ENCODE data around the gene KCNIP4. TPM values are rescaled to one million over a fixed set of nuclear protein-coding genes. Genes with fewer than 3 reads are reported as not detected.

The KCNIP4 gene
- total RNA-seq, 4 donors from 2014 or later: 1.3 to 11.1 TPM; not detected in 2

DNA sequence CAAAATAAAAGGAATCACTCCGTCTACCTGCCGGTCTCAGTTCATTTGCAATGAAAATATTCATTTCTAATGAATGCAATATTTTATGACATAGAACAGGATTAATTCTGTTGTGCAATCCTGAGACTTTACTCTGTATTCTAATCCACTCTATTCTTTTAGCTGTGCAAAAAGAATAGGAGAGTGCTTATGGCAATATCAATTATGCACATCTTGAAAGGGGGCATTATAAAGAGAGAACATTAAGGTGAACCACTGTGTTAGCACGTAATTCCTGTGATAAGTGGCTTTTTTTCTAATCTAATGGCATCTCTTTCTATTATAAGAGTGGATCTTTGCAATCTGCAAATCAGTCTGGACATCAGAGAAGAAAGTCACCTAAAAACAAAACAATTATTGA lies 99.5 kb downstream of the KCNIP4 start:
- H3K4me1 ChIP-seq: peaks cover 0 to 3% of the 10 kb centered on the region in 2 donors
- no peaks in the 10 kb centered on the region for H3K27me3 ChIP-seq
- no peak overlapping the region for H3K4me3 ChIP-seq
- no peaks in the 10 kb centered on the region for H3K9me3 ChIP-seq
- H3K36me3 ChIP-seq: no peaks in the 10 kb centered on the region
- no peak for DNase-seq
- TF ChIP-seq, protein P1, sequence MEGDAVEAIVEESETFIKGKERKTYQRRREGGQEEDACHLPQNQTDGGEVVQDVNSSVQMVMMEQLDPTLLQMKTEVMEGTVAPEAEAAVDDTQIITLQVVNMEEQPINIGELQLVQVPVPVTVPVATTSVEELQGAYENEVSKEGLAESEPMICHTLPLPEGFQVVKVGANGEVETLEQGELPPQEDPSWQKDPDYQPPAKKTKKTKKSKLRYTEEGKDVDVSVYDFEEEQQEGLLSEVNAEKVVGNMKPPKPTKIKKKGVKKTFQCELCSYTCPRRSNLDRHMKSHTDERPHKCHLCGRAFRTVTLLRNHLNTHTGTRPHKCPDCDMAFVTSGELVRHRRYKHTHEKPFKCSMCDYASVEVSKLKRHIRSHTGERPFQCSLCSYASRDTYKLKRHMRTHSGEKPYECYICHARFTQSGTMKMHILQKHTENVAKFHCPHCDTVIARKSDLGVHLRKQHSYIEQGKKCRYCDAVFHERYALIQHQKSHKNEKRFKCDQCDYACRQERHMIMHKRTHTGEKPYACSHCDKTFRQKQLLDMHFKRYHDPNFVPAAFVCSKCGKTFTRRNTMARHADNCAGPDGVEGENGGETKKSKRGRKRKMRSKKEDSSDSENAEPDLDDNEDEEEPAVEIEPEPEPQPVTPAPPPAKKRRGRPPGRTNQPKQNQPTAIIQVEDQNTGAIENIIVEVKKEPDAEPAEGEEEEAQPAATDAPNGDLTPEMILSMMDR (IDR thresholded peaks at IDR 0.05): no peak
- TF ChIP-seq POLR2A (IDR thresholded peaks at IDR 0.05): no peak
- no peak overlapping the region for H3K27ac ChIP-seq
- intact Hi-C loops (cut with DNase I; ENCODE audit: low total_unique reads): no loop called here

- H3K4me3 ChIP-seq: no peak overlapping the region
- no peaks in the 10 kb centered on the region for H3K27me3 ChIP-seq
- intact Hi-C loops (cut with DNase I; ENCODE audit: low total_unique reads): no loop called here
- peaks cover 0 to 3% of the 10 kb centered on the region in 2 donors for H3K4me1 ChIP-seq
- no peaks in the 10 kb centered on the region for H3K9me3 ChIP-seq
- no peak for DNase-seq
- peak overlapping the region in 1 of 2 donors; percentile 27 for H3K27ac ChIP-seq
- TF ChIP-seq POLR2A (IDR thresholded peaks at IDR 0.05): no peak
- TF ChIP-seq, protein P1 (IDR thresholded peaks at IDR 0.05): no peak
- H3K36me3 ChIP-seq: no peaks in the 10 kb centered on the region
Observed at GRCh38 chr4:21848021-21848420, 100.6 kb downstream of the KCNIP4 start.

DNA sequence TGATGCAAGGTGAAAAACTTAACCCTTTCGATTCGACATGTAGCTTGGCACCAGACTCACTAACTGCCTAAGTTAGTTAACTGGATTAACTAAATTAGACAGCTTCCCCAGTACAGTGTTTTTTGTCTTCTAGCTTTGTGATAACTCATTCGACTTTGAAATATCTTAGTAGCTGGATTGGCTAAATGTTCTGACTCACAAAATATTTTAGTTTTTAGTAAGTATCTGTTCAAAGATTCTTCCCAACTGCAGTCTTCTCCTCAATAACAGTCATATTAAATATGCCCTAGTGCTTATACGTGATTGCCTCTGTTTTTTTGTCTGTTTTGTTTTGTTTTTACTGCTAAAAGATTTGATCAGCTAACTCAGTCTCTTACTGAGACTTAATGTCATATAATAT lies 102.9 kb downstream of the KCNIP4 start:
- no peaks in the 10 kb centered on the region for H3K27me3 ChIP-seq
- no peak overlapping the region for H3K4me3 ChIP-seq
- peaks cover 0 to 3% of the 10 kb centered on the region in 2 donors for H3K4me1 ChIP-seq
- no peak for DNase-seq
- H3K36me3 ChIP-seq: no peaks in the 10 kb centered on the region
- intact Hi-C loops (cut with DNase I; ENCODE audit: low total_unique reads): no loop called here
- peak overlapping the region in 1 of 2 donors; percentile 22 for H3K27ac ChIP-seq
- no peaks in the 10 kb centered on the region for H3K9me3 ChIP-seq
- no peak for TF ChIP-seq POLR2A (IDR thresholded peaks at IDR 0.05)
- TF ChIP-seq, protein P1 (IDR thresholded peaks at IDR 0.05): no peak

GRCh38 chr4:21835712-21836111 lies 112.9 kb downstream of the KCNIP4 start:
- intact Hi-C loops (cut with DNase I; ENCODE audit: low total_unique reads): no loop called here
- no peaks in the 10 kb centered on the region for H3K27me3 ChIP-seq
- no peak for TF ChIP-seq POLR2A (IDR thresholded peaks at IDR 0.05)
- TF ChIP-seq, protein P1 (IDR thresholded peaks at IDR 0.05): no peak
- H3K4me1 ChIP-seq: no peaks in the 10 kb centered on the region
- H3K9me3 ChIP-seq: no peaks in the 10 kb centered on the region
- H3K27ac ChIP-seq: no peak overlapping the region
- H3K4me3 ChIP-seq: no peak overlapping the region
- no peaks in the 10 kb centered on the region for H3K36me3 ChIP-seq
- DNase-seq: no peak

- H3K27ac ChIP-seq: no peak overlapping the region
- TF ChIP-seq POLR2A (IDR thresholded peaks at IDR 0.05): no peak
- TF ChIP-seq, protein P1 (IDR thresholded peaks at IDR 0.05): no peak
- intact Hi-C loops (cut with DNase I; ENCODE audit: low total_unique reads): no loop called here
- H3K4me3 ChIP-seq: no peak overlapping the region
- no peaks in the 10 kb centered on the region for H3K9me3 ChIP-seq
- H3K36me3 ChIP-seq: no peaks in the 10 kb centered on the region
- H3K27me3 ChIP-seq: no peaks in the 10 kb centered on the region
- no peak for DNase-seq
- no peaks in the 10 kb centered on the region for H3K4me1 ChIP-seq
Observed at GRCh38 chr4:21830272-21830671, 118.3 kb downstream of the KCNIP4 start.
